OCI-LY7 (cell line): ENCODE data around the gene ZSCAN5C. TPM values are rescaled to one million over a fixed set of nuclear protein-coding genes. Genes with fewer than 3 reads are reported as not detected.
"Not testable (repeated sequence)": the region's sequence is repeated elsewhere in the genome, so short reads cannot be mapped to it uniquely, and the experiment has no call there.

Source experiments
- BruUV-seq: library from RNA; stranded (reverse); fragments of 400-500 nt; replicated peaks from 2 replicates; lab custom pipeline; 2021; lab: Mats Ljungman, UMichigan
- CTCF ChIA-PET: fragments of 300-600 bp; sonication (Branson Sonifier 250); formaldehyde crosslinking; loops from one replicate; lab custom pipeline; 2022; ENCODE audit warnings: antibody characterized with exemption; ENCODE audit not compliant: unreplicated experiment; lab: Charles Lee
- POLR2A ChIA-PET: fragments of 300-600 bp; sonication (Branson Sonifier 250); formaldehyde crosslinking; loops from one replicate; lab custom pipeline; 2022; ENCODE audit warnings: antibody characterized with exemption; lab: Charles Lee
- DNase-seq: peaks from one replicate; pipeline ENCODE4 v3.0.0-alpha.2; 2015; ENCODE audit warnings: low spot score
- H2AFZ ChIP-seq: fragments of 200-600 bp; sonication (generic), shearing (Covaris generic); 2 replicates; pipeline ENCODE4 v1.6.1; 2014; ENCODE audit warnings: mild to moderate bottlenecking, antibody characterized with exemption, low read length, moderate library complexity
- H3K27ac ChIP-seq: fragments of 200-600 bp; sonication (generic); 2 replicates; pipeline ENCODE4 v1.5.1; 2014; ENCODE audit warnings: mixed run types, low read depth, mild to moderate bottlenecking, moderate library complexity, low read length, inconsistent platforms; ENCODE audit not compliant: poor library complexity, severe bottlenecking
- H3K36me3 ChIP-seq: fragments of 200-600 bp; sonication (generic); 2 replicates; pipeline ENCODE4 v1.6.1; 2014; ENCODE audit warnings: mild to moderate bottlenecking, antibody characterized with exemption, low read length, moderate library complexity, mixed read lengths; ENCODE audit not compliant: insufficient read depth
- H3K4me1 ChIP-seq: fragments of 200-600 bp; sonication (generic); 2 replicates; pipeline ENCODE4 v1.5.1; 2014; ENCODE audit warnings: mild to moderate bottlenecking, low read length; ENCODE audit not compliant: insufficient read depth, poor library complexity, severe bottlenecking
- H3K4me2 ChIP-seq: fragments of 200-600 bp; sonication (generic); 2 replicates; pipeline ENCODE4 v1.6.1; 2014; ENCODE audit warnings: mild to moderate bottlenecking, low read length
- H3K4me3 ChIP-seq: fragments of 200-600 bp; sonication (generic); 2 replicates; pipeline ENCODE4 v1.5.1; 2014; ENCODE audit warnings: mild to moderate bottlenecking, low read depth, low read length; ENCODE audit not compliant: poor library complexity, severe bottlenecking
- H3K79me2 ChIP-seq: fragments of 200-600 bp; sonication (generic); 2 replicates; pipeline ENCODE4 v1.6.1; 2016; ENCODE audit warnings: low read depth, mild to moderate bottlenecking, low read length, moderate library complexity, mixed read lengths; ENCODE audit not compliant: insufficient read depth
- H3K9me2 ChIP-seq: fragments of 200-600 bp; sonication (generic); 2 replicates; pipeline ENCODE4 v1.6.1; 2016; ENCODE audit warnings: mild to moderate bottlenecking, low read length, mixed read lengths; ENCODE audit not compliant: insufficient read depth
- H3K9me3 ChIP-seq: fragments of 200-600 bp; sonication (generic); 2 replicates; pipeline ENCODE4 v1.6.1; 2014; ENCODE audit warnings: mild to moderate bottlenecking, mixed run types, low read length, mixed read lengths
- H4K20me1 ChIP-seq: fragments of 200-600 bp; sonication (generic); 2 replicates; pipeline ENCODE4 v1.6.1; 2014; ENCODE audit warnings: mild to moderate bottlenecking, antibody characterized with exemption, low read length, moderate library complexity, mixed read lengths; ENCODE audit not compliant: insufficient read depth
- CTCF ChIP-seq: fragments of 200-600 bp; sonication (generic); conservative IDR thresholded peaks from 2 replicates; pipeline ENCODE4 v1.5.1; 2014; ENCODE audit warnings: mild to moderate bottlenecking, antibody characterized with exemption, low read length, moderate library complexity, mixed read lengths
- EZH2phosphoT487 ChIP-seq: fragments of 200-600 bp; sonication (generic); IDR thresholded peaks from 2 replicates; pipeline ENCODE4 v1.6.1; 2018; ENCODE audit warnings: low read depth, borderline replicate concordance, mild to moderate bottlenecking, mixed run types, antibody characterized with exemption, low read length, moderate library complexity, mixed read lengths
- intact Hi-C: fragments of 100-400 bp; cut with micrococcal nuclease; formaldehyde crosslinking; loops from one replicate; pipeline ENCODE4 v1.10.0; 2022; ENCODE audit not compliant: unreplicated experiment
- total RNA-seq, 2 experiments: library from RNA; depleted of rRNA in 1 of 2; stranded (reverse); fragments of >200 nt in 1 of 2; shearing (Covaris generic) in 1 of 2; gene quantifications; 2 replicates each; pipeline ENCODE4 v1.2.3, GENCODE V29; 2014 to 2022

The ZSCAN5C gene
- total RNA-seq, 2 experiments from 2014 or later = not detected

- no peak for DNase-seq
- Histone ChIP-seq H2AFZ (no peak overlapping the region), H3K4me1 (no peaks in the 10 kb centered on the region), H3K79me2 (no peaks in the 10 kb centered on the region), H3K9me2 (no peaks in the 10 kb centered on the region), H3K27ac (no peak overlapping the region), H3K36me3 (no peaks in the 10 kb centered on the region), H3K4me2 (no peak overlapping the region), H4K20me1 (no peaks in the 10 kb centered on the region), H3K9me3 (no peaks in the 10 kb centered on the region), H3K4me3 (no peak overlapping the region)
- TF ChIP-seq EZH2phosphoT487 (no peak), CTCF (peak; percentile 47)
- ChIA-PET POLR2A (no interaction called here), CTCF (no interaction called here)
- BruUV-seq = no TSS peak
- intact Hi-C loops = no loop called here
These were observed 11.0 kb upstream of the ZSCAN5C start for GRCh38 chr19:56191115-56191514.

GRCh38 chr19:56191711-56192110 is 10.4 kb upstream of the ZSCAN5C start:
- TF ChIP-seq EZH2phosphoT487 = no peak

GRCh38 chr19:56193981-56194640 is 8.0 kb upstream of the ZSCAN5C start:
- Histone ChIP-seq H3K4me1 (no peaks in the 10 kb centered on the region), H3K9me2 (no peaks in the 10 kb centered on the region), H3K79me2 (no peaks in the 10 kb centered on the region), H3K9me3 (no peaks in the 10 kb centered on the region), H3K4me2 (no peak overlapping the region), H4K20me1 (no peaks in the 10 kb centered on the region), H2AFZ (no peak overlapping the region), H3K27ac (no peak overlapping the region), H3K36me3 (no peaks in the 10 kb centered on the region), H3K4me3 (no peak overlapping the region)
- no peak for DNase-seq
- TF ChIP-seq EZH2phosphoT487 (no peak), CTCF (no peak)
- POLR2A ChIA-PET = interaction anchor here (0.7 kb wide), 1 partner anchor 11 kb away, joined by 3 read pairs; no protein-coding TSS in a partner anchor
- BruUV-seq = no TSS peak
- CTCF ChIA-PET = no interaction called here
- intact Hi-C loops = no loop called here

More at GRCh38 chr19:56191711-56192110, 10.4 kb upstream of the ZSCAN5C start:
- H3K79me2 ChIP-seq = no peaks in the 10 kb centered on the region
- H2AFZ ChIP-seq = no peak overlapping the region
- H3K4me2 ChIP-seq = no peak overlapping the region
- no peak overlapping the region for H3K27ac ChIP-seq
- H3K9me3 ChIP-seq = no peaks in the 10 kb centered on the region
- POLR2A ChIA-PET = no interaction called here
- intact Hi-C loops = no loop called here
- no peaks in the 10 kb centered on the region for H4K20me1 ChIP-seq
- BruUV-seq = no TSS peak
- CTCF ChIA-PET = no interaction called here
- no peaks in the 10 kb centered on the region for H3K36me3 ChIP-seq
- H3K4me1 ChIP-seq = no peaks in the 10 kb centered on the region
- H3K9me2 ChIP-seq = no peaks in the 10 kb centered on the region
- no peak for DNase-seq
- no peak overlapping the region for H3K4me3 ChIP-seq

GRCh38 chr19:56197646-56198045 is 4.4 kb upstream of the ZSCAN5C start, which contains the start of gene ZSCAN5B:
ZSCAN5B (minus strand) TSS chr19:56197783; CDS start chr19:56193052, 4,731 bp downstream.
- H3K4me3 ChIP-seq, CTCF ChIA-PET: not testable (repeated sequence)

More at GRCh38 chr19:56197646-56198045, 4.4 kb upstream of the ZSCAN5C start, which contains the start of gene ZSCAN5B:
- H4K20me1 ChIP-seq, BruUV-seq, DNase-seq, H2AFZ ChIP-seq, H3K79me2 ChIP-seq, H3K27ac ChIP-seq, H3K36me3 ChIP-seq, POLR2A ChIA-PET, H3K4me2 ChIP-seq, H3K9me2 ChIP-seq, H3K9me3 ChIP-seq, intact Hi-C loops, H3K4me1 ChIP-seq: not testable (repeated sequence)
